DND-41 (cell line): ENCODE results near the gene RPL36A.
A peak's percentile ranks its signal among the peaks of the same experiment; 100 is the strongest.

Experiments used
- ATAC-seq: fragments of 200-7000 bp; cut with Tn5 transposase; 3 replicates; pipeline ENCODE4 v1.9.1; 2021; ENCODE audit warnings: low read depth; ENCODE audit not compliant: insufficient read depth
- DNase-seq: peaks from one replicate; pipeline ENCODE4 v3.0.0-alpha.2; 2020
- H2AFZ ChIP-seq: 2 replicates; pipeline ENCODE4 v1.6.0; 2012; ENCODE audit warnings: low read depth, low read length
- H3K27ac ChIP-seq: 2 replicates; pipeline ENCODE4 v1.5.1; 2012; ENCODE audit warnings: low read length, inconsistent platforms
- H3K27me3 ChIP-seq: fragments of 200-600 bp; sonication (generic); 2 replicates; pipeline ENCODE4 v1.6.0; 2012; ENCODE audit warnings: low read length, mild to moderate bottlenecking, inconsistent platforms; ENCODE audit not compliant: insufficient read depth, poor library complexity
- H3K36me3 ChIP-seq: 2 replicates; pipeline ENCODE4 v1.5.1; 2012; ENCODE audit warnings: low read length, inconsistent platforms; ENCODE audit not compliant: insufficient read depth
- H3K4me1 ChIP-seq: 2 replicates; pipeline ENCODE4 v1.5.1; 2012; ENCODE audit warnings: mild to moderate bottlenecking, low read length; ENCODE audit not compliant: insufficient read depth
- H3K4me2 ChIP-seq: 2 replicates; pipeline ENCODE4 v1.6.0; 2012; ENCODE audit warnings: mild to moderate bottlenecking, moderate library complexity, low read length, inconsistent platforms; ENCODE audit not compliant: insufficient read depth
- H3K4me3 ChIP-seq, 2 experiments: fragments of 200-600 bp in 1 of 2; shearing (Covaris generic) in 1 of 2; 2 replicates each; pipeline ENCODE4 v1.5.1; 2012 to 2016; ENCODE audit warnings: inconsistent platforms in 2 of 2, low read length in 2 of 2, mild to moderate bottlenecking in 2 of 2, low read depth in 1 of 2, moderate library complexity in 1 of 2
- H3K79me2 ChIP-seq: 2 replicates; pipeline ENCODE4 v1.6.0; 2012; ENCODE audit warnings: low read length, inconsistent platforms; ENCODE audit not compliant: insufficient read depth
- H3K9ac ChIP-seq: 2 replicates; pipeline ENCODE4 v1.6.0; 2012; ENCODE audit warnings: low read depth, mild to moderate bottlenecking, inconsistent platforms, low read length, moderate library complexity
- H3K9me3 ChIP-seq: 2 replicates; pipeline ENCODE4 v1.5.1; 2012; ENCODE audit warnings: low read length, moderate library complexity, mild to moderate bottlenecking, inconsistent platforms; ENCODE audit not compliant: insufficient read depth, severe bottlenecking
- H4K20me1 ChIP-seq: 2 replicates; pipeline ENCODE4 v1.6.0; 2012; ENCODE audit warnings: low read length; ENCODE audit not compliant: insufficient read depth
- CTCF ChIP-seq: IDR thresholded peaks from 2 replicates; pipeline ENCODE4 v1.5.1; 2012; ENCODE audit warnings: borderline replicate concordance, low read length, moderate library complexity, mild to moderate bottlenecking; ENCODE audit not compliant: poor library complexity, severe bottlenecking; ENCODE audit errors: extremely low read depth
- EZH2 ChIP-seq: IDR thresholded peaks from 3 replicates; pipeline ENCODE4 v1.6.1; 2012; ENCODE audit warnings: borderline replicate concordance, low read depth, mild to moderate bottlenecking, moderate library complexity, low read length, inconsistent platforms; ENCODE audit not compliant: severe bottlenecking

RPL36A gene

DNA sequence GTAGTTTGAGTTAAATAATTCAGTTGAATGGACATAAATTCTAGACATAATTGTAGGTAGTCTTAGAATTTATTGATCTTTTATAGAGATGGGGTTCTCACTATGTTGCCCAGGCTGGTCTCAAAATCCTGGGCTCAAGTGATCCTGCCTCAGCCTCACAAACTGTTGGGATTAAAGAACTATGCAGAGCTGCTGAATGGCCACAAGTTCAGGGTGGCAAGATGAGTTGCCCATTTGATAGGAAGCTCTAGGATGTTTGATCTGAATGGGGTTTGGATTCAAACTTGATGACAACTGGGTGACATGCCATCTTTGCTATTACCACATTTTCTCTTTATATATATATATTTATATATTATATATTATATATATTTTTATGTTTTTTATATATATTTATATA is 3.6 kb downstream of the RPL36A start:
- no peak overlapping the region for H3K4me2 ChIP-seq
- peaks cover 25% of the 10 kb centered on the region for H3K79me2 ChIP-seq
- H3K4me1 ChIP-seq: peaks cover 31% of the 10 kb centered on the region
- peaks cover 39% of the 10 kb centered on the region for H3K36me3 ChIP-seq
- DNase-seq: no peak
- ATAC-seq: no peak
- no peak for TF ChIP-seq EZH2
- TF ChIP-seq CTCF: no peak
- H3K9me3 ChIP-seq: no peaks in the 10 kb centered on the region
- no peaks in the 10 kb centered on the region for H3K27me3 ChIP-seq
- H3K9ac ChIP-seq: no peak overlapping the region
- no peak overlapping the region for H2AFZ ChIP-seq
- no peak overlapping the region for H3K27ac ChIP-seq
- no peak overlapping the region for H3K4me3 ChIP-seq
- no peaks in the 10 kb centered on the region; the same call in 1 of the 2 replicates for H4K20me1 ChIP-seq

DNA sequence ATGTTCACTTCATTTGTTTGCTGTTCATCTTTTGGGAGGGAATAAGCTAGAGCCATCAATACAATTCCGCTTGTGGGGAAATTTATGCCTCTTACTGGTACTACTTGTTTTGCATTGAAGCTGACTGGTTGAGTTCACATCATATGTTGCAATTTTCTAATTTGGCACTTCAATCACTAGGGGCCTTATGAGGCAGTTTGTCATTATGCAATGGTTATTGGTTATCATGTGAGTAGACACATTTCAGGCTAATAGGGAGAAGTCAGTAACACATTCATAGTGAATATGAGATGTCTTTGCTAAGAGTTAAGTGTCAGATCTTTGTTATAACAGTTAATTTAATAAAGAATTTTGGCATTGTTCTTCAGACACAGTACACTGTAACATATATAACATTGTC is 5.0 kb downstream of the RPL36A start:
- no peak for TF ChIP-seq EZH2
- no peak for TF ChIP-seq CTCF
- Histone ChIP-seq H3K9me3 (no peaks in the 10 kb centered on the region), H3K27ac (no peak overlapping the region), H3K4me2 (no peak overlapping the region), H3K9ac (no peak overlapping the region), H4K20me1 (no peaks in the 10 kb centered on the region; the same call in 1 of the 2 replicates), H3K27me3 (no peaks in the 10 kb centered on the region), H3K4me1 (peaks cover 20% of the 10 kb centered on the region), H2AFZ (no peak overlapping the region), H3K36me3 (peaks cover 44% of the 10 kb centered on the region), H3K4me3 (no peak overlapping the region), H3K79me2 (peaks cover 25% of the 10 kb centered on the region)
- ATAC-seq: no peak
- no peak for DNase-seq

GRCh38 chrX:101397779-101398178 is 7.0 kb downstream of the RPL36A start:
- TF ChIP-seq CTCF: no peak
- TF ChIP-seq EZH2: no peak
- Histone ChIP-seq H3K36me3 (peaks cover 40% of the 10 kb centered on the region; the same call in 1 of the 2 replicates), H4K20me1 (no peaks in the 10 kb centered on the region; the same call in 1 of the 2 replicates), H3K27ac (no peak overlapping the region), H3K4me3 (no peak overlapping the region), H3K79me2 (peaks cover 7% of the 10 kb centered on the region; the same call in 1 of the 2 replicates), H3K4me1 (peaks cover 7% of the 10 kb centered on the region), H3K27me3 (no peaks in the 10 kb centered on the region), H3K4me2 (no peak overlapping the region), H2AFZ (no peak overlapping the region), H3K9me3 (no peaks in the 10 kb centered on the region), H3K9ac (no peak overlapping the region)
- peak; percentile 43; the same call in 2 of the 3 replicates for ATAC-seq
- no peak for DNase-seq

DNA sequence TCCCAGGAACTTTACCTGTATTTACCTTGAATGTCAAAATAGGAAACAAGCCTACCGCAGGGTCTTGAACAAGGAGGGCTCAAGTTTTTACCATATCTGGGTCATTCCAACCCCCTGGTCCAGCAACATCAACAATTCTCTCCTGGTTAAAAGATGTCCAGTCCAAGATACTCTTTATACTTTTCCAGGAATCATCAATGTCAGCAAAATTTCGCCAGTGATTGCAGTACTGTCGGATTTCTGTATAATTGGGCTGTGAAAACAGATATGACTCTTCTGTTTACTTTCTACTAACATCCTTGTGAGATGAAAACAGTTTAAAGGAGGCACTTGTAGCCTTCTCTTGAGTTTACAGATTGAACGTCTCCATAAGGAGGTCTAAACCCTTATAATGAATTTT is 7.9 kb downstream of the RPL36A start:
- Histone ChIP-seq H3K4me2 (no peak overlapping the region), H3K9me3 (no peaks in the 10 kb centered on the region), H3K4me1 (no peaks in the 10 kb centered on the region), H3K27me3 (no peaks in the 10 kb centered on the region), H4K20me1 (no peaks in the 10 kb centered on the region), H3K4me3 (no peak overlapping the region), H3K36me3 (peaks cover 33% of the 10 kb centered on the region), H3K9ac (no peak overlapping the region), H3K27ac (no peak overlapping the region), H3K79me2 (peaks cover under 1% of the 10 kb centered on the region; the same call in 1 of the 2 replicates), H2AFZ (no peak overlapping the region)
- TF ChIP-seq EZH2: no peak
- no peak for TF ChIP-seq CTCF
- DNase-seq (no peak), ATAC-seq (no peak)
